Measurements from ENCODE around the gene MKNK2.
"Not testable (repeated sequence)": the region's sequence is repeated elsewhere in the genome, so short reads cannot be mapped to it uniquely, and the experiment has no call there.

Gene MKNK2

GRCh38 chr19:1989513-1990229 lies 61.4 kb downstream of the MKNK2 start:
- DNase-seq, result no peak

- DNase-seq, result not testable (repeated sequence)
Measured at GRCh38 chr19:1988464-1988863, 62.6 kb downstream of the MKNK2 start.

All from activated gamma-delta T cell (primary cell).